ENCODE results near the gene ZNF599.

The ZNF599 gene

DNA sequence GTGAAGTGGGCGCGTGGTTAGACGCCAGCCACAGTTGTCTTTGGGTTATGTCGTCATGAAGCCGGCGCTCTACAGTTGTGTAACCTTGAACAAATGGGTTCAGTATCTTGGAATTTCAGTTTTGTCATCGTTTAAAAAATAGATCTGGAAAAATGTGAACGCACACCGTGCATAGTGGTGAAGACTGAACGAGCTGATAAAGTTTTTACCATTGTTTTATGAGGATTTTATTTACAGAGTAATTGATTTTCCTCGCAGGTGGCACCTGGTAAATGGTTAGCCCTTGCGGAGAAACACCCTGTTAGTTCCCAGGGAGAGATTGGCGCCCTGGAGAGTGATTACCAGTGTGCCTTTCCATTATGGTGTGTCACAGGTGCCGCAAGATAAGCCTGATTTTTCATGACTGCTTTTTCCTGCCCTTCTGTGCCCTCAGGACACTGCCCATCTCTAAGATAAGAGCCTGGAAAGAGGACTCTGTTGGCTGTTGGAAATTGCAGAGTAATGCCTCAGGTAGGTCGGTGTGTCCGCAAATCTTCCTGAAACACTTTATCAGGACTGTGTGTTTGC is 38.4 kb downstream of the ZNF599 start:
- peak in 1 of 2 donors; percentile 5 for DNase-seq

DNA sequence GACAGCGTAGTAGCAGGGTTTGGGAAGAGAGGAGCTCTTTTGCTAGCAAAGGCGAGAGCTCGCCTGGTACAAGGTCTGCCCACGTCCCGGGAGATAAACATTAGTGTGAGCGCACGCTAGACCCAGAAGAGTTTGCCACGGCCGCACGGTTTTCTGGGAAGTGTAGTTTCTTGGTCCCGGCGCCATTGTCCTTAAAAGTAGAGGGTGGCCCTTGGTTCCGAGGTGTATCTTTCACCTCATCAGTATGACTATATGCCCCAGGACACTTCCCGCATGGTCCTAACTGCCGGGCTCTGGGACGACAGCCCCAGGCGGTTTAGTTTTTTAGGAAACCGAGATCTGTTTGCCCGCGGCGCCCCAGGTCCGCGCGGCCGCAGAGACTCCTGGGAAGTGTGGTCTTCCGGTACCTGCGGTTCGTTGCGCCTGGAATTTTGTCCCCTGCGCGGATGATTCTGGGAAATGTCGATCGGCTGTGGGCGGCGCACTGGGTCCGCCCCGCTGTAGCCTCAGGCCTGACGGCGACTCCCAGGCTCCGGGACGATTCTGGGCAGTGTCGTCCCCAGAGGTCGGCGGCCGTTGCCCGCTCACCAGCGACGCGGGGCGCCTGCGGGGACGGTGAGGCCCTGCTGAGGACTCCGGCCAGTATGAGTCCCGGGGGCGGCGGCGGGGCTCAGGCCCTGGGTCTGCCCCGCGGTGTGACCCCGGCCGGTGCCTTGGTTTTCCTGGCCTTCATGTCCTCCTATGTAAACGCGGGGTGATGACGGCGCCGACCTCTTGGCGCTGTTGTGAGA is 39.1 kb downstream of the ZNF599 start, which contains the start of gene ZNF181:
Gene ZNF181 (plus strand): TSS at position 498 of the 791 bp plus-strand sequence. CDS start 795 bp downstream, outside the sequence.
- DNase-seq = peak; percentile 81

DNA sequence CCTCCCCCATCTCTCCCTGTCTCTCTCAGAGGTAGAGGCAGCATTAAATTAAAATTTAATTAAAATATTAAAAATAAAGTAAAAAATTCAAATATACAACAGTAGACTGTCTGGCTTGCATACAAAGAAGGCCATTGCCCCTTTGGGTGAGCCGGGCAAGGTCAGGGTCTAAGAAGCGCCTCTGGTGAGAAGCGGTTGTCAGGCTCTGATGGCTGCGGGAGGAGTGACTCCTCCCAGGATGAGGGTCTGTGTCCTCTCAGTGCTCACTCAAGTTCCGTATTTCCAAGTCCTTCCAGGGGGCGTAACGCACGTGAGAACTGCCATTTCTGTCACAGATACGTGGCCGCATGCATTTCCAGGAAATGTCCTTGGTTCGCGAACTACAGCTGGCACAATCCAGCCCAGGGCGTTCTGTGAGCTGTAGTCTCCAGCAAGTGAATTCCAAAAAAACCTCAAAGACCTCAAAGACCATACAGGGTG is 39.7 kb downstream of the ZNF599 start:
- DNase-seq = no peak

DNA sequence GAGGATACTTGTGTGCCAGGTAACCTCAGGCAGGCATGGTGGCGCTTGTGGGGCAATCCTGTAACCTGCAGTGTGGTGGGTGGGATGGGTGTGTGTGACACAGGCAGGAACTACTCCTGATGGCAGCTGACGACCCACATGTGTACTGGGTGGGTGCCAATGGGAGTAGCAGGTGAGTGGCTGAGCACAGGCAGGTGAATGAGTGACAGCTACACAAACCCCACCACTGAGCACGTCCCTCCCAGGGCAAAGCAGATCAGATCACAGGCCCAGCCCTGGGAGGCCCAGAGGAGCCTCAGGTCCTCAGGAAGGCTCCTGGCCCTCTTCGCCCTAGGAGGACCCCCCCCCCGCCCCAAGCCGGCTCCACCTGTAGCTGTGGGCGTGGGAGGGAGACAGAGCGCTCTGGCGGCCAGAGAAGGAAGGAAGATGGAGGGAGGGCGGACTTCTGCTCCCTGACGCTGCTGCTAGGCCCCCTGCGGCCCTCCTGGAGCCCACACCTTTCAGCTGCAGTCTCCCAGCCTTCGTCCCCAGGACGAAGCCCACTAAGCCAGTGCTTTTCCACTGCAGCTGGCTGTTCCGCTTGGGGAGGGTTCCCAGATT is 40.3 kb downstream of the ZNF599 start:
- no peak for DNase-seq

- DNase-seq = no peak
These were observed 41.1 kb downstream of the ZNF599 start for GRCh38 chr19:34731964-34732363.

DNA sequence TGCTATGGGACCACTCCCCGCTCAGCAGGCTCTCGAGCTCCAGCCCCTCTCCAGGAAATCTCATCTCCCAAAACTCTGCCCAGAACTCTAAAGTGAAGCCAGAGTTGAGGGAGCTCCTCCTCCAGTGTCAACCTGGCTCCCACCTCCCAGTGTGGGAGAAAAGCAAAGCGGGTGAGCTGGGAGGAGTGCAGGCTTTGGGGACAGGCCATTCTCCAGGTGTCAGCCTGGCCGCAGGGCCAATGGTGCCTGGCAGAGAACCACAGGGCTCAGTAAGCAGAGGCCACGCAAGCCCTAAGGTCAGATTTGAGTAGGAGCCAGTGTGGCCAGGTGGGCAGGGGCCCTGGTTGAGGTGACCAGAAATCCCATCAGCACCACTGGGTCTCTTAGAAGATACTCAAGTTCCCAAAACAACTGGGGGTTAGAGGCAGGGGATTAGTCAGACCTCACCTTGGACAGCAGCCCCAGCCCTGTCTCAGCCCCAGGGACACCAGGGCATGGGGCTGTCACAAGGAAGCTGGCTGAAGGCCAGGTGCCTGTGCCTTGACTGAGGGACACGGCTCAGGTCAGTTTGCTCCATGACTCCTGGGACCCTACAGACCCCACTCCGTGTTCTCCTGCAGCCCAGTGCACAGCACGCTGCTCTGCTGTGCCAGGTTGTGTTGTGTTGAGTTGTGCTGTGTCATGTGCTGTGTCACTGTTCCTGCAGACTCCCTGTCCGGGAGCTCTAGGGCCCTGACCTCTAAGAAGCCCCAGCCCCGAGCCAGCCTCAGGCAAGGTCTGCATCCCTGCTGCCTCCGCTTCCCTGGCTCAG is 41.8 kb downstream of the ZNF599 start:
- DNase-seq = no peak

DNA sequence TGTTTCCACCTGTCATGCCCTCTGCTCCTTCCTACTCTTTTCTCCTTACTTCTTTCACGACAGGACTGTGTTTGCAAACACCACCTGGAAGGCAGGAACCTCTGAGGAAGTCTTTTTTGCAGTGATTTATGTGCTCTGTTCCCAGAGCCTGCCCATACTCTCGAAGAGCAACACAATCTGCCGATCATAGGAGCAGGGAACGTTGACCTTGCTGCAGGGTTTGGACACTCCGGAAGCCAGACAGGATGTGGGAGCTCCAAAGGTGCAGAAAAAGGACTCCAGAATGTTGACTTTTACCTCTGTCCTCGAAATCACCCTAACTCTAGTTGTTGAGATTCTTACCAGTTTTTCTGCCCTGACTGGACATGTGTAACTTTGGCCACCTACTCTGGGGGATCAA is 47.6 kb downstream of the ZNF599 start:
- no peak for DNase-seq

- no peak for DNase-seq
These were observed 50.7 kb downstream of the ZNF599 start for GRCh38 chr19:34722353-34722752.

DNA sequence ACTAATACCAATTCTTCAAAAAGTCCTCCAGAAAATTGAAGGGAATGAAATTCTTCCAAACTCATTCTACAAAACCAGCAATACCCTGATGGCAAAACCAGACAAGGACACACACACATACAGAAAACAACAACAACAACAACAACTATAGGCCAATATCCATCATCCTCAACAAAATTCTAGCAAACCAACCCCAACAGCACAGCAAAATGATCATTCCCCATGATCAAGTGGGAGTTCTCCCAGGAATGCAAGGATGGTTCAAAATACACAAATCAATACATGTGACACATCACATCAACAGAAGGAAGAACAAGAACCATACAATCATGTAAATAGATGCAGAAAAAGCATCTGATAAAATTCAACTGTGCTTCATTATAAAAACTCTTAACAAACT is 57.7 kb downstream of the ZNF599 start:
- no peak for DNase-seq

- no peak for DNase-seq
These were observed 59.8 kb downstream of the ZNF599 start for GRCh38 chr19:34713262-34713637.

DNA sequence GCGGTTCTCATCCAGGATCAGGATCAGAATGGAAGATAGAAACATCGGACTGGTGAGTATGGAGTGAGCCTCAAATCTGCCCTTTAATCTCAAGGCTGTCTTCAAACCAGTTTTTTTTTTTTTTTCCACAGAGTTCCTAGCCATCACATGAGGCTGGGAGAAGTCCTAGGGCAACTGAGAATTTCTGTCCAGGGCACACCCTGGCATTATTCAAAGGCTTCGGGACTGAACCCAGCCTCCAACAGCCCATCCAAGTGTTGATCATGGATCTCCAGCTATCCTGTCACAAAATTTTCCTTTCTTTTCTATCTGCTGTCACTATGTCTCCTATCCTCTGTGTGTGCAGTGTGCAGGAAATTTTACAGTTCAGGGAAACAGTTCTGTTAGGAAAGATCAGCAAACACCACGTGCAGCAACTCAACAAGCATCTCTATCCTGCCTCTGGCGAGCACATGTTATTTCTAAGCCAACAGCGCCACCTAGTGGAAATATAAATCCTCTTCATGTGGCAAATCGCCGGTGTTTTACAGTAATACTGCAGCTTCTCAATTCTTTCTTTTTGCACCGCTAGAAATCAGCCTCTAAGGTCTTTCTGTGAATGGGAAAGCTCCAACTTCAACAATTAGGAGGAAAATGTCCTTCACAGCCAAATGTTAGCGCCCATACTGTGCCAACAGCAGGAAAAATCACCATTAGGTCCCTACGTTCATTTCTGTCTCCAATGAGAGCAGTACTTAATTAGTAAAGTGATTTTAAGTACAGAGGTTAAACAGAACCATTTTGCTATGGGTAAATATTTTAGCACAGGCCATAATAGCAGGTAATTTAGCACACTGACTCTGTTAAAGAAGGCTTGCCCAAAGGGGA is 60.4 kb downstream of the ZNF599 start:
- DNase-seq = peak; percentile 49 to 63

DNA sequence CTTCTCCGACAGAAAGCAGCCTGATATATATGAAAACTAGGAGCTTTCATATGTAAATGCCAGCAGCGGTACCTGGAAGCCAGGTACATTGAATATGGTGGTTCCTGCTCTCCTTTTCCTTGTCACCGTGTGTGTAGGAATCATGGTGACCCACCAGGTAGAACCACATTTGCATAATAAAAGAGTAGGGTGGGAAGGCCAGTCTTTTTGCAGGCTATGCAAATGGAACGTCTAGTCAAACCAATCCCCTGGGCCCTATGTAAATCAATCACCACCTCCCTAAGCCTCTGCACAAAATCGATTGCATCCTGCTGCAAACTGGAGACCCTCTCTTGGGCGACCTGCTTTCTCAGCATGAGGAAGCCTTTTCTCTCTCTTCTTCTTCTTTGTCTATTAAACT is 61.1 kb downstream of the ZNF599 start:
- DNase-seq = no peak

Data from activated CD4-positive, alpha-beta T cell treated with anti-CD3 and anti-CD28 coated beads for 4 hours (primary cell).